Gastroesophageal sphincter (tissue), 3 donors: ENCODE data around the gene HNF1B.

Experiments used
- POLR2A ChIP-seq, 2 donors: fragments of 450-650 bp; IDR thresholded peaks; one replicate each; pipeline ENCODE4 v1.6.1; 2017; ENCODE audit warnings: antibody characterized with exemption in 2 of 2, mild to moderate bottlenecking in 2 of 2, moderate library complexity in 1 of 2
- TF ChIP-seq, protein P1 (sequence below), 4 experiments: fragments of 200-600 bp in 2 of 4; fragments of 450-650 bp in 2 of 4; sonication (generic) in 1 of 4; IDR thresholded peaks; one replicate each; pipeline ENCODE4 v1.5.1; 2017 to 2019; ENCODE audit warnings: antibody characterized with exemption in 4 of 4, mild to moderate bottlenecking in 2 of 4, moderate library complexity in 2 of 4

DNA sequence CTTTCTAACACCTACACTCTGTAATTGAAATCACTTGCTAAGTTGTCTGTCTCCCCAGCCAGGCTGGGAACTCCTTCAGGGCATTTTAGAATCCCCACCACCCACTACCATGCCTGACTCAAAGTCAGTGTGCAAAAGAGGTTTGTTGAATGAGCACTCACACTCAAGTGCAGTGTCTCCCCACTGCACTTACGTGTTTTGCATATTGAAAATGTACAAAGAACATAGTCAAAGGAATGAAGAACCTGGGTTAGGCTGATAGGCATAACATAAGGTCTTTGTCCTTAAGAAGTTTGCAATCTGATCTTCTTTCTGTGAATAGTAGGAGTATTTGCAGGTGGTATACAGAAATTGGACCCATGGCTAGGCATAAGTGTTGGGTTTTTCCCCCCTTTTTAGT, 67.8 kb downstream of the HNF1B start:
- TF ChIP-seq, protein P1, sequence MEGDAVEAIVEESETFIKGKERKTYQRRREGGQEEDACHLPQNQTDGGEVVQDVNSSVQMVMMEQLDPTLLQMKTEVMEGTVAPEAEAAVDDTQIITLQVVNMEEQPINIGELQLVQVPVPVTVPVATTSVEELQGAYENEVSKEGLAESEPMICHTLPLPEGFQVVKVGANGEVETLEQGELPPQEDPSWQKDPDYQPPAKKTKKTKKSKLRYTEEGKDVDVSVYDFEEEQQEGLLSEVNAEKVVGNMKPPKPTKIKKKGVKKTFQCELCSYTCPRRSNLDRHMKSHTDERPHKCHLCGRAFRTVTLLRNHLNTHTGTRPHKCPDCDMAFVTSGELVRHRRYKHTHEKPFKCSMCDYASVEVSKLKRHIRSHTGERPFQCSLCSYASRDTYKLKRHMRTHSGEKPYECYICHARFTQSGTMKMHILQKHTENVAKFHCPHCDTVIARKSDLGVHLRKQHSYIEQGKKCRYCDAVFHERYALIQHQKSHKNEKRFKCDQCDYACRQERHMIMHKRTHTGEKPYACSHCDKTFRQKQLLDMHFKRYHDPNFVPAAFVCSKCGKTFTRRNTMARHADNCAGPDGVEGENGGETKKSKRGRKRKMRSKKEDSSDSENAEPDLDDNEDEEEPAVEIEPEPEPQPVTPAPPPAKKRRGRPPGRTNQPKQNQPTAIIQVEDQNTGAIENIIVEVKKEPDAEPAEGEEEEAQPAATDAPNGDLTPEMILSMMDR (IDR thresholded peaks at IDR 0.05): no peak
- TF ChIP-seq POLR2A (IDR thresholded peaks at IDR 0.05): no peak
